ENCODE data around the gene PNMT.

PNMT gene

GRCh38 chr17:39641097-39641496 is 27.2 kb upstream of the PNMT start:
- Histone ChIP-seq H3K4me3 (ENCODE audit: low read depth in 1 of 2, low read length in 2 of 2) (no peak overlapping the region), H3K27ac (ENCODE audit: low read depth, low read length) (no peak overlapping the region), H3K27me3 (ENCODE audit: control insufficient read depth in 1 of 2, insufficient read depth in 2 of 2, low read length in 2 of 2) (no peaks in the 10 kb centered on the region), H3K9ac (ENCODE audit: low read depth in 1 of 2, low read length in 2 of 2) (no peak overlapping the region), H3K36me3 (ENCODE audit: control insufficient read depth in 1 of 2, insufficient read depth in 2 of 2, low read length in 2 of 2) (peaks cover 7 to 9% of the 10 kb centered on the region in 2 donors), H3K4me1 (ENCODE audit: control insufficient read depth in 1 of 2, insufficient read depth in 2 of 2, low read length in 2 of 2) (peaks cover 38 to 47% of the 10 kb centered on the region in 2 donors), H3K9me3 (ENCODE audit: control insufficient read depth in 1 of 2, low read length in 2 of 2) (no peaks in the 10 kb centered on the region)

GRCh38 chr17:39641883-39642282 is 26.4 kb upstream of the PNMT start:
- Histone ChIP-seq H3K36me3 (ENCODE audit: control insufficient read depth in 1 of 2, insufficient read depth in 2 of 2, low read length in 2 of 2) (peaks cover 7 to 13% of the 10 kb centered on the region in 2 donors), H3K9me3 (ENCODE audit: control insufficient read depth in 1 of 2, low read length in 2 of 2) (no peaks in the 10 kb centered on the region), H3K27ac (ENCODE audit: low read depth, low read length) (no peak overlapping the region), H3K27me3 (ENCODE audit: control insufficient read depth in 1 of 2, insufficient read depth in 2 of 2, low read length in 2 of 2) (no peaks in the 10 kb centered on the region), H3K9ac (ENCODE audit: low read depth in 1 of 2, low read length in 2 of 2) (no peak overlapping the region), H3K4me1 (ENCODE audit: control insufficient read depth in 1 of 2, insufficient read depth in 2 of 2, low read length in 2 of 2) (peaks cover 31 to 40% of the 10 kb centered on the region in 2 donors), H3K4me3 (ENCODE audit: low read depth in 1 of 2, low read length in 2 of 2) (no peak overlapping the region)

GRCh38 chr17:39642291-39643074 is 25.8 kb upstream of the PNMT start:
- Histone ChIP-seq H3K4me1 (ENCODE audit: control insufficient read depth in 1 of 2, insufficient read depth in 2 of 2, low read length in 2 of 2) (peaks cover 31 to 40% of the 10 kb centered on the region in 2 donors), H3K9me3 (ENCODE audit: control insufficient read depth in 1 of 2, low read length in 2 of 2) (no peaks in the 10 kb centered on the region), H3K27me3 (ENCODE audit: control insufficient read depth in 1 of 2, insufficient read depth in 2 of 2, low read length in 2 of 2) (no peaks in the 10 kb centered on the region), H3K4me3 (ENCODE audit: low read depth in 1 of 2, low read length in 2 of 2) (peak overlapping the region in 1 of 2 donors; percentile 3), H3K36me3 (ENCODE audit: control insufficient read depth in 1 of 2, insufficient read depth in 2 of 2, low read length in 2 of 2) (peaks cover 7 to 13% of the 10 kb centered on the region in 2 donors), H3K27ac (ENCODE audit: low read depth, low read length) (no peak overlapping the region), H3K9ac (ENCODE audit: low read depth in 1 of 2, low read length in 2 of 2) (no peak overlapping the region)

- no peaks in the 10 kb centered on the region for H3K27me3 ChIP-seq (ENCODE audit: control insufficient read depth in 1 of 2, insufficient read depth in 2 of 2, low read length in 2 of 2)
- no peaks in the 10 kb centered on the region for H3K9me3 ChIP-seq (ENCODE audit: control insufficient read depth in 1 of 2, low read length in 2 of 2)
- H3K9ac ChIP-seq (ENCODE audit: low read depth in 1 of 2, low read length in 2 of 2) = no peak overlapping the region
- H3K4me3 ChIP-seq (ENCODE audit: low read depth in 1 of 2, low read length in 2 of 2) = peak overlapping the region in 1 of 2 donors; percentile 3
- H3K4me1 ChIP-seq (ENCODE audit: control insufficient read depth in 1 of 2, insufficient read depth in 2 of 2, low read length in 2 of 2) = peaks cover 23 to 33% of the 10 kb centered on the region in 2 donors
- peaks cover 7 to 13% of the 10 kb centered on the region in 2 donors for H3K36me3 ChIP-seq (ENCODE audit: control insufficient read depth in 1 of 2, insufficient read depth in 2 of 2, low read length in 2 of 2)
- H3K27ac ChIP-seq (ENCODE audit: low read depth, low read length) = no peak overlapping the region
These were observed 25.0 kb upstream of the PNMT start for GRCh38 chr17:39643271-39643670.

GRCh38 chr17:39647256-39647655 is 21.0 kb upstream of the PNMT start:
- Histone ChIP-seq H3K27ac (ENCODE audit: low read depth, low read length) (no peak overlapping the region), H3K9me3 (ENCODE audit: control insufficient read depth in 1 of 2, low read length in 2 of 2) (no peaks in the 10 kb centered on the region), H3K4me3 (ENCODE audit: low read depth in 1 of 2, low read length in 2 of 2) (no peak overlapping the region), H3K27me3 (ENCODE audit: control insufficient read depth in 1 of 2, insufficient read depth in 2 of 2, low read length in 2 of 2) (no peaks in the 10 kb centered on the region), H3K36me3 (ENCODE audit: control insufficient read depth in 1 of 2, insufficient read depth in 2 of 2, low read length in 2 of 2) (peaks cover 5 to 9% of the 10 kb centered on the region in 2 donors), H3K9ac (ENCODE audit: low read depth in 1 of 2, low read length in 2 of 2) (no peak overlapping the region), H3K4me1 (ENCODE audit: control insufficient read depth in 1 of 2, insufficient read depth in 2 of 2, low read length in 2 of 2) (peaks cover 16 to 28% of the 10 kb centered on the region in 2 donors)

GRCh38 chr17:39648616-39649366 is 19.5 kb upstream of the PNMT start:
- H3K4me3 ChIP-seq (ENCODE audit: low read depth in 1 of 2, low read length in 2 of 2) = no peak overlapping the region
- H3K27me3 ChIP-seq (ENCODE audit: control insufficient read depth in 1 of 2, insufficient read depth in 2 of 2, low read length in 2 of 2) = no peaks in the 10 kb centered on the region
- H3K9ac ChIP-seq (ENCODE audit: low read depth in 1 of 2, low read length in 2 of 2) = no peak overlapping the region
- H3K9me3 ChIP-seq (ENCODE audit: control insufficient read depth in 1 of 2, low read length in 2 of 2) = no peaks in the 10 kb centered on the region
- H3K36me3 ChIP-seq (ENCODE audit: control insufficient read depth in 1 of 2, insufficient read depth in 2 of 2, low read length in 2 of 2) = peaks cover 2 to 9% of the 10 kb centered on the region in 2 donors
- peaks cover 15 to 34% of the 10 kb centered on the region in 2 donors for H3K4me1 ChIP-seq (ENCODE audit: control insufficient read depth in 1 of 2, insufficient read depth in 2 of 2, low read length in 2 of 2)
- H3K27ac ChIP-seq (ENCODE audit: low read depth, low read length) = no peak overlapping the region

- H3K9ac ChIP-seq (ENCODE audit: low read depth in 1 of 2, low read length in 2 of 2) = no peak overlapping the region
- H3K4me1 ChIP-seq (ENCODE audit: control insufficient read depth in 1 of 2, insufficient read depth in 2 of 2, low read length in 2 of 2) = peaks cover 15 to 35% of the 10 kb centered on the region in 2 donors
- peaks cover 7 to 11% of the 10 kb centered on the region in 2 donors for H3K36me3 ChIP-seq (ENCODE audit: control insufficient read depth in 1 of 2, insufficient read depth in 2 of 2, low read length in 2 of 2)
- H3K4me3 ChIP-seq (ENCODE audit: low read depth in 1 of 2, low read length in 2 of 2) = no peak overlapping the region
- no peaks in the 10 kb centered on the region for H3K9me3 ChIP-seq (ENCODE audit: control insufficient read depth in 1 of 2, low read length in 2 of 2)
- H3K27ac ChIP-seq (ENCODE audit: low read depth, low read length) = no peak overlapping the region
- no peaks in the 10 kb centered on the region for H3K27me3 ChIP-seq (ENCODE audit: control insufficient read depth in 1 of 2, insufficient read depth in 2 of 2, low read length in 2 of 2)
These were observed 18.1 kb upstream of the PNMT start for GRCh38 chr17:39650121-39650579.

DNA sequence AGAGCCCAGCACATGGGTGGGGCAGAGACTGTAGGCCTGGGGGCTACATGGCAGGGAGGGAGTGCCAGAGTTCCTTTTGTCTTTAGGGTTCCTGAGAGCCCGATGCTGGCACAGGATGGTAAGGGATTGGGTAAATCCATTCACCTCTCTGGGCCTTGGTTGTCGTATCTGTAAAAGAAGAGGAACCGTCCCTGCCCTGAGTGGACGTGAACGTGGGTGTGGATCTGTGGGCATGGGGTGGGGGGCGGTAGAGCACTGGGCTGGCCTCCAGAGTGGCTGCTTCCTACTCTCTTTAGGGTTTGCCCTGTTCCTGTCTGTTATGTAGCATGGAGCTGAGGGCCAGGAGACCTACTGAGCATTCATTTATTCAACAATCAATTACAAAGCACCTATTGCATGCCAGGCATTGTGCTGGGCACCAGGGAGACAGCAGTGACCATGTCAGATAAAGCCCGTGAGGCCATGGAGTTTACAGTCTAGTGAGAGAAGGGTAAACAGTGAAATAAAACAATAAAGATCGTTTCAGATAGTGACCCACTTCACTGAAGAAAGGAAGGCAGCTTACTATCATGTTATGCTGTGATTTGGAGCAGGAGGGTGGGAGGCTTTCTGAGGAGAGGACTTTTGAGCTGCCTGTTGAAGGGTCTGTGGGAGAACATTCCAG is 16.2 kb upstream of the PNMT start:
- H3K9ac ChIP-seq (ENCODE audit: low read depth in 1 of 2, low read length in 2 of 2) = peak overlapping the region; percentile 4 to 9
- no peak overlapping the region for H3K27ac ChIP-seq (ENCODE audit: low read depth, low read length)

DNA sequence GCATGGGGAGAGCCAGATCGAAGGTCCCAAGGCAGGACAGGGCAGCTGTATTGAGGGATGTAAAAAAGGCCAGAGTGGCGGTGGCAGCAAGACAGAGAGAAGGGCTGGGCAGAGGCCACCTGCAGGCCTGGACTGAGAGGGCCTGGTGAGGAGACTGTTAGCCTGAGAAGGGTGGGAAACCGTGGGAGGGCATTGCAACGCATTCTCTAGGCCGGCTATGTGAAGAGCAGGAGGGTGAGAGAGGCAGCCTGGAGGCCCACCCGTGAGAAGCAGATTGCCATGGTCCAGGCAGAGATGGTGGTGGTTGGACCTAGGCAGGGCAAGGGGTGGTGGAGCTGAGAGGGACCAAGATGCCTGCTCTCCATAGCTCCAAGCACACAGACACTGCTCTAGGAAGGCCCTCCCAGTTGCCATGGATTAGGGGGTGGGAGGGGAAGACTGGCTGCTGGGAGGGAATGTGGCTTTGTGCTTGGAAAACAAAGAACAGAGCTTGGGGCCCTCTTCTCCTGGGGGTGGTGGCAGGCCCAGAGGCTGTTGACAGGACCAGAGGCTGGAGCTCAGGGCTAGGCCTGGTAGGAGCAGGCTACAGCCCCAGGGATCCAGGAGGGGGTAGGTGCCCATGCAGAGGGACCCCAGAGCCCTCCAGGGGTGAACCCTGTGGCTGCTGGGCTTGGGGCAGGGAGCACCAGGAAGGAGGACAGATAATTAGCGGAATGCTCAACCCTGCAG is 15.5 kb upstream of the PNMT start:
- H3K4me3 ChIP-seq (ENCODE audit: low read depth in 1 of 2, low read length in 2 of 2) = no peak overlapping the region
- H3K9ac ChIP-seq (ENCODE audit: low read depth in 1 of 2, low read length in 2 of 2) = peak overlapping the region in 1 of 2 donors; percentile 4
- H3K27ac ChIP-seq (ENCODE audit: low read depth, low read length) = no peak overlapping the region

More for the DNA sequence above, 16.2 kb upstream of the PNMT start:
- H3K4me3 ChIP-seq (ENCODE audit: low read depth in 1 of 2, low read length in 2 of 2) = no peak overlapping the region
- no peaks in the 10 kb centered on the region for H3K27me3 ChIP-seq (ENCODE audit: control insufficient read depth in 1 of 2, insufficient read depth in 2 of 2, low read length in 2 of 2)
- H3K9me3 ChIP-seq (ENCODE audit: control insufficient read depth in 1 of 2, low read length in 2 of 2) = no peaks in the 10 kb centered on the region
- peaks cover 15 to 35% of the 10 kb centered on the region in 2 donors for H3K4me1 ChIP-seq (ENCODE audit: control insufficient read depth in 1 of 2, insufficient read depth in 2 of 2, low read length in 2 of 2)
- peaks cover 7 to 17% of the 10 kb centered on the region in 2 donors for H3K36me3 ChIP-seq (ENCODE audit: control insufficient read depth in 1 of 2, insufficient read depth in 2 of 2, low read length in 2 of 2)

More for the DNA sequence above, 15.5 kb upstream of the PNMT start:
- peaks cover 11 to 22% of the 10 kb centered on the region in 2 donors for H3K36me3 ChIP-seq (ENCODE audit: control insufficient read depth in 1 of 2, insufficient read depth in 2 of 2, low read length in 2 of 2)
- H3K27me3 ChIP-seq (ENCODE audit: control insufficient read depth in 1 of 2, insufficient read depth in 2 of 2, low read length in 2 of 2) = no peaks in the 10 kb centered on the region
- H3K4me1 ChIP-seq (ENCODE audit: control insufficient read depth in 1 of 2, insufficient read depth in 2 of 2, low read length in 2 of 2) = peaks cover 15 to 35% of the 10 kb centered on the region in 2 donors
- no peaks in the 10 kb centered on the region for H3K9me3 ChIP-seq (ENCODE audit: control insufficient read depth in 1 of 2, low read length in 2 of 2)
